H1 (cell line): ENCODE measurements around the gene PIK3CA. TPM values are rescaled to one million over a fixed set of nuclear protein-coding genes. Genes with fewer than 3 reads are reported as not detected.

Experiments
- CTCF ChIA-PET: fragments of 300-600 bp; sonication (Branson Sonifier 250); formaldehyde crosslinking; loops from one replicate; lab custom pipeline; 2021; ENCODE audit not compliant: partially characterized antibody; lab: Charles Lee
- POLR2A ChIA-PET: fragments of 300-600 bp; sonication (Branson Sonifier 250); formaldehyde crosslinking; loops from one replicate; lab custom pipeline; 2021; ENCODE audit warnings: inconsistent platforms; ENCODE audit not compliant: partially characterized antibody; lab: Charles Lee
- DNase-seq, 2 experiments: peaks; one replicate each; pipeline versions ENCODE4 v3.0.0 to v3.0.0-alpha.2; 2010 to 2022; ENCODE audit warnings: low spot score in 2 of 2, low read depth in 1 of 2, mixed read lengths in 1 of 2
- FAIRE-seq: peaks from 2 replicates; lab custom pipeline; 2011; peaks lifted over from hg19 to GRCh38; lab: Jason Lieb, UNC
- H2AFZ ChIP-seq: 2 replicates; pipeline ENCODE4 v1.8.1; 2012; ENCODE audit warnings: low read length, inconsistent platforms
- H2AK5ac ChIP-seq: 2 replicates; pipeline ENCODE4 v1.6.1; 2013; ENCODE audit warnings: low read depth, low read length
- H2BK120ac ChIP-seq: replicated peaks from 2 replicates; pipeline ENCODE3; 2013; ENCODE audit warnings: low read depth, low read length, inconsistent platforms
- H2BK12ac ChIP-seq: 2 replicates; pipeline ENCODE4 v1.6.1; 2013; ENCODE audit warnings: low read depth, low read length
- H2BK15ac ChIP-seq: 2 replicates; pipeline ENCODE4 v1.6.1; 2013; ENCODE audit warnings: low read length
- H2BK20ac ChIP-seq: 2 replicates; pipeline ENCODE4 v1.6.1; 2013; ENCODE audit warnings: low read length
- H2BK5ac ChIP-seq: 2 replicates; pipeline ENCODE4 v1.6.1; 2013; ENCODE audit warnings: low read depth, low read length
- H3K14ac ChIP-seq: 2 replicates; pipeline ENCODE4 v1.6.1; 2013; ENCODE audit warnings: inconsistent platforms; ENCODE audit not compliant: insufficient read length
- H3K18ac ChIP-seq: 2 replicates; pipeline ENCODE4 v1.6.1; 2013; ENCODE audit warnings: low read length; ENCODE audit errors: extremely low read depth
- H3K23ac ChIP-seq: 2 replicates; pipeline ENCODE4 v1.6.1; 2013; ENCODE audit warnings: inconsistent platforms; ENCODE audit not compliant: insufficient read length
- H3K23me2 ChIP-seq: 2 replicates; pipeline ENCODE4 v1.6.1; 2013; ENCODE audit warnings: low read depth, low read length
- H3K27ac ChIP-seq: 2 replicates; pipeline ENCODE4 v1.6.1; 2011; ENCODE audit warnings: low read depth, low read length, inconsistent platforms
- H3K27me3 ChIP-seq, 4 experiments: replicated peaks in 1 of 4; 1 replicate in 1 of 4; 2 replicates in 3 of 4; pipeline versions ENCODE4 v1.6.1 to v1.8.1; 2011 to 2013; ENCODE audit warnings: low read length in 3 of 4, mild to moderate bottlenecking in 3 of 4, inconsistent platforms in 2 of 4, mixed read lengths in 2 of 4, moderate library complexity in 1 of 4; ENCODE audit not compliant: control insufficient read depth in 3 of 4, insufficient read depth in 3 of 4; ENCODE audit errors: extremely low read depth in 1 of 4
- H3K36me3 ChIP-seq, 4 experiments: 2 replicates each; pipeline versions ENCODE4 v1.6.1 to v1.8.1; 2011 to 2013; ENCODE audit warnings: mild to moderate bottlenecking in 4 of 4, low read length in 3 of 4, moderate library complexity in 2 of 4, control low read depth in 1 of 4, inconsistent platforms in 1 of 4; ENCODE audit not compliant: insufficient read depth in 4 of 4, control insufficient read depth in 2 of 4
- H3K4ac ChIP-seq: replicated peaks from 2 replicates; pipeline ENCODE3; 2013; ENCODE audit warnings: low read length, low read depth, mixed read lengths, inconsistent platforms; ENCODE audit not compliant: insufficient read length
- H3K4me1 ChIP-seq, 4 experiments: replicated peaks in 1 of 4; 1 replicate in 1 of 4; 2 replicates in 3 of 4; pipeline versions ENCODE4 v1.6.1 to v1.8.1; 2011 to 2013; ENCODE audit warnings: low read length in 3 of 4, inconsistent platforms in 2 of 4, mixed read lengths in 1 of 4; ENCODE audit not compliant: insufficient read depth in 4 of 4, control insufficient read depth in 3 of 4
- H3K4me2 ChIP-seq, 2 experiments: 2 replicates each; pipeline versions ENCODE4 v1.6.1 to v1.8.1; 2011 to 2013; ENCODE audit warnings: low read depth in 2 of 2, low read length in 2 of 2, control low read depth in 1 of 2, inconsistent platforms in 1 of 2, mild to moderate bottlenecking in 1 of 2; ENCODE audit not compliant: insufficient read depth in 1 of 2
- H3K4me3 ChIP-seq, 4 experiments: fragments of 200-600, 300-600 bp in 1 of 4; sonication (generic), shearing (Covaris generic), sonication (Bioruptor Twin) in 1 of 4; 2 replicates each; pipeline versions ENCODE4 v1.5.1 to v1.8.1; 2011 to 2016; ENCODE audit warnings: low read length in 4 of 4, low read depth in 3 of 4, control low read depth in 2 of 4, inconsistent platforms in 2 of 4, mild to moderate bottlenecking in 2 of 4, mixed read lengths in 1 of 4, moderate library complexity in 1 of 4; ENCODE audit not compliant: insufficient read depth in 2 of 4; ENCODE audit errors: extremely low read depth in 1 of 4
- H3K56ac ChIP-seq: replicated peaks from 2 replicates; pipeline ENCODE3; 2013; ENCODE audit warnings: low read depth, mild to moderate bottlenecking, mixed read lengths, low read length, inconsistent platforms; ENCODE audit not compliant: insufficient read length
- H3K79me1 ChIP-seq: 2 replicates; pipeline ENCODE4 v1.6.1; 2013; ENCODE audit warnings: low read depth, low read length, control low read depth
- H3K79me2 ChIP-seq, 2 experiments: 2 replicates each; pipeline versions ENCODE4 v1.6.1 to v1.8.1; 2012 to 2013; ENCODE audit warnings: low read length in 2 of 2, mild to moderate bottlenecking in 2 of 2, inconsistent platforms in 1 of 2; ENCODE audit not compliant: insufficient read depth in 2 of 2, control insufficient read depth in 1 of 2
- H3K9ac ChIP-seq, 4 experiments: replicated peaks in 1 of 4; 1 replicate in 1 of 4; 2 replicates in 3 of 4; pipeline versions ENCODE4 v1.6.1 to v1.8.1; 2011 to 2013; ENCODE audit warnings: low read depth in 3 of 4, low read length in 3 of 4, control low read depth in 2 of 4, mild to moderate bottlenecking in 2 of 4, moderate library complexity in 2 of 4, inconsistent platforms in 1 of 4; ENCODE audit errors: extremely low read depth in 1 of 4
- H3K9me3 ChIP-seq, 2 experiments: 2 replicates each; pipeline versions ENCODE4 v1.6.1 to v1.8.1; 2012 to 2013; ENCODE audit warnings: mild to moderate bottlenecking in 2 of 2, moderate library complexity in 2 of 2, control low read depth in 1 of 2, inconsistent platforms in 1 of 2, low read depth in 1 of 2, low read length in 1 of 2, mixed read lengths in 1 of 2; ENCODE audit not compliant: insufficient read depth in 2 of 2
- H4K20me1 ChIP-seq, 2 experiments: replicated peaks in 1 of 2; 2 replicates each; pipeline versions ENCODE3 to v1.8.1; 2011 to 2013; ENCODE audit warnings: inconsistent platforms in 2 of 2, low read length in 2 of 2, mild to moderate bottlenecking in 1 of 2; ENCODE audit not compliant: insufficient read depth in 2 of 2, control insufficient read depth in 1 of 2
- H4K5ac ChIP-seq: 2 replicates; pipeline ENCODE4 v1.6.1; 2013; ENCODE audit warnings: low read length, low read depth, mixed read lengths, inconsistent platforms; ENCODE audit not compliant: insufficient read length
- H4K8ac ChIP-seq: 2 replicates; pipeline ENCODE4 v1.8.0; 2013; ENCODE audit warnings: mild to moderate bottlenecking, moderate library complexity, low read length, inconsistent platforms; ENCODE audit not compliant: insufficient read depth; ENCODE audit errors: extremely low read depth
- H4K91ac ChIP-seq: replicated peaks from 2 replicates; pipeline ENCODE3; 2013; ENCODE audit warnings: low read length, mixed read lengths, inconsistent platforms; ENCODE audit not compliant: insufficient read length
- CBX8 ChIP-seq: fragments of 300-800, 300-1000 bp; sonication (generic); IDR thresholded peaks from 2 replicates; pipeline ENCODE4 v1.7.1; 2016; ENCODE audit warnings: low read depth, low read length, borderline replicate concordance
- JUN ChIP-seq: IDR thresholded peaks from 2 replicates; pipeline ENCODE4 v1.6.1; 2011; ENCODE audit warnings: low read depth, mild to moderate bottlenecking, improper control_type of control experiment, low read length
- JUND ChIP-seq: IDR thresholded peaks from 2 replicates; pipeline ENCODE4 v1.6.1; 2011; ENCODE audit warnings: mild to moderate bottlenecking, improper control_type of control experiment, low read length
- MAFK ChIP-seq: IDR thresholded peaks from 2 replicates; pipeline ENCODE4 v1.6.1; 2012; ENCODE audit warnings: low read depth, mild to moderate bottlenecking, improper control_type of control experiment, low read length
- NRF1 ChIP-seq: IDR thresholded peaks from 2 replicates; pipeline ENCODE4 v1.6.1; 2011; ENCODE audit warnings: mild to moderate bottlenecking, low read depth, low read length, improper control_type of control experiment
- RBBP5 ChIP-seq: IDR thresholded peaks from 2 replicates; pipeline ENCODE4 v1.7.1; 2012; ENCODE audit warnings: low read depth, mild to moderate bottlenecking, inconsistent platforms, low read length, moderate library complexity, borderline replicate concordance
- RFX5 ChIP-seq: IDR thresholded peaks from 2 replicates; pipeline ENCODE4 v1.6.1; 2011; ENCODE audit warnings: low read depth, low read length, improper control_type of control experiment, borderline replicate concordance
- SIRT6 ChIP-seq: IDR thresholded peaks from one replicate; pipeline ENCODE4 v1.7.1; 2012; ENCODE audit warnings: low read length, inconsistent platforms
- TBP ChIP-seq: IDR thresholded peaks from 2 replicates; pipeline ENCODE4 v1.6.1; 2011; ENCODE audit warnings: low read depth, low read length, improper control_type of control experiment
- WGBS, 2 experiments: shearing (Covaris generic) in 1 of 2; methylation state at CpG; one replicate each; pipeline versions ENCODE4 v1.1.6 to v1.1.7; 2013 to 2015; ENCODE audit warnings: low lambda C conversion rate in 2 of 2, mixed read lengths in 2 of 2, inconsistent platforms in 1 of 2, low coverage in 1 of 2, missing lambda C conversion rate in 1 of 2; ENCODE audit not compliant: insufficient replicate concordance in 2 of 2, insufficient coverage in 1 of 2, insufficient read length in 1 of 2; ENCODE audit errors: extremely low coverage in 1 of 2, missing lambda C conversion rate in 1 of 2; 5-methylcytosine and 5-hydroxymethylcytosine counted together
- polyA plus RNA-seq, 7 experiments: library from polyadenylated mRNA; depleted of rRNA in 3 of 7; stranded (reverse) in 5 of 7; unstranded in 2 of 7; fragments of >200 nt in 5 of 7; fragments of 200-250 nt in 2 of 7; gene quantifications; 1 replicate in 5 of 7; 2 replicates in 1 of 7; 4 replicates in 1 of 7; pipeline versions ENCODE4 v1.2.1 to v1.2.3, GENCODE V29; 2011 to 2013; ENCODE audit warnings: missing spikeins in 2 of 7, mixed read lengths in 2 of 7
- total RNA-seq: library from RNA; stranded (reverse); fragmentation: NEBNext Ultra II Directional; extraction: Animal tissue kit (Norgen Biotek cat#: 25700); gene quantifications from 2 replicates; pipeline ENCODE4 v1.2.1, GENCODE V29; 2021
- TF ChIP-seq, protein P1 (sequence below): IDR thresholded peaks from 2 replicates; pipeline ENCODE4 v1.6.1; 2011; ENCODE audit warnings: low read length, improper control_type of control experiment
- TF ChIP-seq, protein P2 (sequence below): IDR thresholded peaks from 2 replicates; pipeline ENCODE4 v1.6.1; 2012; ENCODE audit warnings: inconsistent platforms

Gene PIK3CA
- total and polyA plus RNA-seq, 2 of the 8 experiments (the other 6 are each of a cell fraction or from before 2014, with no cell fraction given), result 1.6 to 11.3 TPM

- no peak for DNase-seq
- Histone ChIP-seq H3K36me3 (no peaks in the 10 kb centered on the region), H2BK12ac (no peak overlapping the region), H3K9ac (no peak overlapping the region), H3K56ac (no peak overlapping the region), H4K91ac (no peak overlapping the region), H3K23me2 (no peaks in the 10 kb centered on the region), H3K4me3 (no peak overlapping the region), H3K4me1 (no peaks in the 10 kb centered on the region), H2AFZ (no peak overlapping the region), H3K18ac (no peak overlapping the region), H3K23ac (no peak overlapping the region), H4K20me1 (peaks cover 1 to 4% of the 10 kb centered on the region in 2 experiments), H2BK120ac (no peak overlapping the region), H2AK5ac (no peak overlapping the region), H3K79me2 (peaks cover 0 to 85% of the 10 kb centered on the region in 2 experiments; a peak in 3 of 4 replicates), H3K79me1 (no peaks in the 10 kb centered on the region), H3K4ac (no peak overlapping the region), H2BK20ac (no peak overlapping the region), H4K5ac (no peak overlapping the region), H2BK15ac (no peak overlapping the region), H3K4me2 (no peak overlapping the region), H2BK5ac (no peak overlapping the region), H3K9me3 (peaks cover 2 to 5% of the 10 kb centered on the region in 2 experiments; a peak in 3 of 4 replicates), H3K27ac (no peak overlapping the region), H4K8ac (no peak overlapping the region), H3K14ac (no peak overlapping the region), H3K27me3 (no peaks in the 10 kb centered on the region)
- ChIA-PET CTCF (interaction anchor here (0.7 to 1.2 kb wide), 2 partner anchors 132 to 282 kb away, joined by 3 read pairs; no protein-coding TSS in a partner anchor), POLR2A (interaction anchor here (2.7 kb wide), 1 partner anchor 10 kb away, joined by 9 read pairs; the partner anchor contains the start of gene PIK3CA)
- WGBS, 2 experiments, result 86% methylated on average over 6 of the region's 6 CpGs; no CpG with 5 or more reads in 1 of the 2 experiments
- no peak for FAIRE-seq
- no peak for TF ChIP-seq JUND
- no peak for TF ChIP-seq RFX5
- TF ChIP-seq, protein P1, sequence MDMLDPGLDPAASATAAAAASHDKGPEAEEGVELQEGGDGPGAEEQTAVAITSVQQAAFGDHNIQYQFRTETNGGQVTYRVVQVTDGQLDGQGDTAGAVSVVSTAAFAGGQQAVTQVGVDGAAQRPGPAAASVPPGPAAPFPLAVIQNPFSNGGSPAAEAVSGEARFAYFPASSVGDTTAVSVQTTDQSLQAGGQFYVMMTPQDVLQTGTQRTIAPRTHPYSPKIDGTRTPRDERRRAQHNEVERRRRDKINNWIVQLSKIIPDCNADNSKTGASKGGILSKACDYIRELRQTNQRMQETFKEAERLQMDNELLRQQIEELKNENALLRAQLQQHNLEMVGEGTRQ, result no peak
- TF ChIP-seq, protein P2, sequence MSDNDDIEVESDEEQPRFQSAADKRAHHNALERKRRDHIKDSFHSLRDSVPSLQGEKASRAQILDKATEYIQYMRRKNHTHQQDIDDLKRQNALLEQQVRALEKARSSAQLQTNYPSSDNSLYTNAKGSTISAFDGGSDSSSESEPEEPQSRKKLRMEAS, result no peak
- TF ChIP-seq JUN, result no peak
- TF ChIP-seq TBP, result no peak
- no peak for TF ChIP-seq RBBP5
- no peak for TF ChIP-seq CBX8
- TF ChIP-seq MAFK, result no peak
- TF ChIP-seq NRF1, result no peak
- TF ChIP-seq SIRT6, result no peak
These were observed 10.3 kb downstream of the PIK3CA start for GRCh38 chr3:179158336-179159039.
